Caco-2 (cell line): ENCODE data around the gene RAB3IL1. TPM values are rescaled to one million over a fixed set of nuclear protein-coding genes. Genes with fewer than 3 reads are reported as not detected.

Experiments
- BruUV-seq: library from RNA; stranded (reverse); fragments of 400-500 nt; replicated peaks from 2 replicates; lab custom pipeline; 2021; lab: Mats Ljungman, UMichigan
- CTCF ChIA-PET: fragments of 300-600 bp; sonication (Branson Sonifier 250); formaldehyde crosslinking; loops from one replicate; lab custom pipeline; 2022; ENCODE audit warnings: antibody characterized with exemption; lab: Charles Lee
- POLR2A ChIA-PET: fragments of 300-600 bp; sonication (Branson Sonifier 250); formaldehyde crosslinking; loops from one replicate; lab custom pipeline; 2022; ENCODE audit warnings: antibody characterized with exemption; lab: Charles Lee
- DNase-seq, 2 experiments: peaks; one replicate each; pipeline versions ENCODE4 v3.0.0 to v3.0.0-alpha.2; 2020 to 2022
- H3K27me3 ChIP-seq: replicated peaks from 2 replicates; pipeline ENCODE4 v1.6.0; 2011; ENCODE audit warnings: low read length; ENCODE audit not compliant: control insufficient read depth, insufficient read depth
- H3K36me3 ChIP-seq: 2 replicates; pipeline ENCODE4 v1.5.1; 2011; ENCODE audit warnings: low read length; ENCODE audit not compliant: control insufficient read depth, insufficient read depth
- H3K4me1 ChIP-seq: fragments of 250-450 bp; sonication (Bioruptor Pico); 2 replicates; pipeline ENCODE4 v1.5.1; 2020; ENCODE audit warnings: mild to moderate bottlenecking
- H3K4me3 ChIP-seq: 2 replicates; pipeline ENCODE4 v1.5.1; 2011; ENCODE audit warnings: low read depth, mild to moderate bottlenecking, control low read depth, low read length
- H3K9me3 ChIP-seq: fragments of 250-450 bp; sonication (Bioruptor Pico); 2 replicates; pipeline ENCODE4 v1.5.1; 2020; ENCODE audit warnings: mild to moderate bottlenecking, moderate library complexity
- H3K27ac Mint-ChIP-seq: one replicate; pipeline ENCODE4 v1.8.0; 2022; ENCODE audit warnings: mixed read lengths; ENCODE audit not compliant: unreplicated experiment
- H3K27me3 Mint-ChIP-seq: one replicate; pipeline ENCODE4 v1.8.0; 2022; ENCODE audit warnings: mixed read lengths; ENCODE audit not compliant: insufficient read depth, unreplicated experiment
- H3K36me3 Mint-ChIP-seq: one replicate; pipeline ENCODE4 v1.8.0; 2022; ENCODE audit warnings: mild to moderate bottlenecking, mixed read lengths; ENCODE audit not compliant: insufficient read depth, unreplicated experiment
- H3K4me1 Mint-ChIP-seq: one replicate; pipeline ENCODE4 v1.8.0; 2022; ENCODE audit warnings: low read depth, mixed read lengths; ENCODE audit not compliant: unreplicated experiment
- H3K4me3 Mint-ChIP-seq: one replicate; pipeline ENCODE4 v1.8.0; 2022; ENCODE audit warnings: mild to moderate bottlenecking, moderate library complexity, mixed read lengths; ENCODE audit not compliant: unreplicated experiment
- H3K9me3 Mint-ChIP-seq: one replicate; pipeline ENCODE4 v1.8.0; 2022; ENCODE audit warnings: mixed read lengths; ENCODE audit not compliant: unreplicated experiment
- CTCF ChIP-seq, 2 experiments: fragments of 200-600 bp in 1 of 2; IDR thresholded peaks; 1 replicate in 1 of 2; 2 replicates in 1 of 2; pipeline versions ENCODE4 v1.5.1 to v1.8.0; 2011 to 2022; ENCODE audit warnings: antibody characterized with exemption in 1 of 2, control low read depth in 1 of 2, inconsistent platforms in 1 of 2, low read depth in 1 of 2, low read length in 1 of 2, mild to moderate bottlenecking in 1 of 2, moderate library complexity in 1 of 2; ENCODE audit not compliant: insufficient read depth in 1 of 2, severe bottlenecking in 1 of 2, unreplicated experiment in 1 of 2
- intact Hi-C: fragments of 100-400 bp; cut with micrococcal nuclease; formaldehyde crosslinking; loops from one replicate; pipeline ENCODE4 v1.10.0; 2022; ENCODE audit not compliant: unreplicated experiment
- total RNA-seq: library from RNA; stranded (reverse); gene quantifications from 2 replicates; pipeline ENCODE4 v1.2.3, GENCODE V29; 2022

RAB3IL1 gene
- total RNA-seq, 1 experiment from 2014 or later = 10.6 TPM

GRCh38 chr11:61895046-61895717 is 22.2 kb downstream of the RAB3IL1 start:
- TF ChIP-seq CTCF (IDR thresholded peaks at IDR 0.05; ENCODE audit: insufficient read depth in 1 of 2, low read depth in 1 of 2, low read length in 1 of 2, severe bottlenecking in 1 of 2, unreplicated experiment in 1 of 2) = no peak
- Mint-ChIP-seq H3K9me3 (no peaks in the 10 kb centered on the region), H3K4me3 (no peak overlapping the region), H3K36me3 (peaks cover 12% of the 10 kb centered on the region), H3K27ac (no peak overlapping the region), H3K27me3 (no peaks in the 10 kb centered on the region), H3K4me1 (no peaks in the 10 kb centered on the region)
- no peaks in the 10 kb centered on the region for H3K27me3 ChIP-seq
- DNase-seq = no peak
- ChIA-PET POLR2A (no interaction called here), CTCF (interaction anchor here (0.6 to 7.2 kb wide), 3 partner anchors 52 to 314 kb away, joined by 3 to 274 read pairs (median 48); partner anchors contain the start of gene BEST1)
- H3K9me3 ChIP-seq = no peaks in the 10 kb centered on the region
- BruUV-seq = no TSS peak
- H3K36me3 ChIP-seq = no peaks in the 10 kb centered on the region
- peaks cover 6% of the 10 kb centered on the region for H3K4me1 ChIP-seq
- intact Hi-C loops = no loop called here
- no peak overlapping the region for H3K4me3 ChIP-seq

DNA sequence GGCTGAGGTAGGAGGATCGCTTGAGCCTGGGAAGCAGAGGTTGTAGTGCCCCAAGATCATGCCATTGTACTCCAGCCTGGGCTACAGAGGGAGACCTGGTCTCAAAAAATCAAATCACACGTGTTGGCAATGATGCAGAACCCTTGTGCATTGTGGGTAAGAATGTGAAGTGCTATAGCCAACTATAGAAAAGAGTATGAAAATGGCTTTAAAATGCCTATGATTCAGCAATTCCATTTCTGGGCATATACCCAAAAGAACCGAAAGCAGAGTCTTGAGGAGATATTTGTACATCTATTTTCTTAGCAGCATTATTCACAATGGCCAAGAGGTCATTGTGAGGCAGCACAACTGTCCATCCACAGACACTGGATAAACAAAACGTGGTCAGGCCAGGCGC is 23.4 kb downstream of the RAB3IL1 start:
- no peaks in the 10 kb centered on the region for H3K27me3 Mint-ChIP-seq
- DNase-seq = no peak
- H3K4me3 Mint-ChIP-seq = no peak overlapping the region

GRCh38 chr11:61892085-61892370 is 25.3 kb downstream of the RAB3IL1 start:
- peaks cover 5% of the 10 kb centered on the region for H3K36me3 Mint-ChIP-seq
- TF ChIP-seq CTCF (IDR thresholded peaks at IDR 0.05; ENCODE audit: insufficient read depth in 1 of 2, low read depth in 1 of 2, low read length in 1 of 2, severe bottlenecking in 1 of 2, unreplicated experiment in 1 of 2) = no peak
- H3K27ac Mint-ChIP-seq = no peak overlapping the region
- no peaks in the 10 kb centered on the region for H3K9me3 Mint-ChIP-seq
- BruUV-seq = no TSS peak
- peak overlapping the region; percentile 90 for H3K4me3 ChIP-seq
- no peaks in the 10 kb centered on the region for H3K27me3 ChIP-seq
- no peaks in the 10 kb centered on the region for H3K27me3 Mint-ChIP-seq
- ChIA-PET CTCF (interaction anchor here (0.6 to 0.9 kb wide), 3 partner anchors 55 to 902 kb away, joined by 3 read pairs; no protein-coding TSS in a partner anchor), POLR2A (interaction anchor here (0.5 kb wide), 1 partner anchor 613 kb away, joined by 8 read pairs; no protein-coding TSS in a partner anchor)
- H3K4me1 ChIP-seq = peaks cover 8% of the 10 kb centered on the region
- intact Hi-C loops = no loop called here
- no peak for DNase-seq
- no peaks in the 10 kb centered on the region for H3K4me1 Mint-ChIP-seq
- H3K9me3 ChIP-seq = no peaks in the 10 kb centered on the region
- H3K4me3 Mint-ChIP-seq = peak overlapping the region; percentile 91
- H3K36me3 ChIP-seq = no peaks in the 10 kb centered on the region

More for the DNA sequence above, 23.4 kb downstream of the RAB3IL1 start:
- peaks cover 8% of the 10 kb centered on the region for H3K4me1 ChIP-seq
- no peaks in the 10 kb centered on the region for H3K36me3 ChIP-seq
- Mint-ChIP-seq H3K4me1 (no peaks in the 10 kb centered on the region), H3K27ac (no peak overlapping the region), H3K36me3 (peaks cover 6% of the 10 kb centered on the region), H3K9me3 (no peaks in the 10 kb centered on the region)
- H3K27me3 ChIP-seq = no peaks in the 10 kb centered on the region
- intact Hi-C loops = no loop called here
- no TSS peak for BruUV-seq
- no peaks in the 10 kb centered on the region for H3K9me3 ChIP-seq
- ChIA-PET CTCF (no interaction called here), POLR2A (no interaction called here)
- H3K4me3 ChIP-seq = no peak overlapping the region
- no peak for TF ChIP-seq CTCF (IDR thresholded peaks at IDR 0.05; ENCODE audit: insufficient read depth in 1 of 2, low read depth in 1 of 2, low read length in 1 of 2, severe bottlenecking in 1 of 2, unreplicated experiment in 1 of 2)
